ENCODE measurements around the gene SRSF1. TPM values are rescaled to one million over a fixed set of nuclear protein-coding genes. Genes with fewer than 3 reads are reported as not detected.

Gene SRSF1
- total RNA-seq, 1 experiment from 2014 or later: 462 TPM

DNA sequence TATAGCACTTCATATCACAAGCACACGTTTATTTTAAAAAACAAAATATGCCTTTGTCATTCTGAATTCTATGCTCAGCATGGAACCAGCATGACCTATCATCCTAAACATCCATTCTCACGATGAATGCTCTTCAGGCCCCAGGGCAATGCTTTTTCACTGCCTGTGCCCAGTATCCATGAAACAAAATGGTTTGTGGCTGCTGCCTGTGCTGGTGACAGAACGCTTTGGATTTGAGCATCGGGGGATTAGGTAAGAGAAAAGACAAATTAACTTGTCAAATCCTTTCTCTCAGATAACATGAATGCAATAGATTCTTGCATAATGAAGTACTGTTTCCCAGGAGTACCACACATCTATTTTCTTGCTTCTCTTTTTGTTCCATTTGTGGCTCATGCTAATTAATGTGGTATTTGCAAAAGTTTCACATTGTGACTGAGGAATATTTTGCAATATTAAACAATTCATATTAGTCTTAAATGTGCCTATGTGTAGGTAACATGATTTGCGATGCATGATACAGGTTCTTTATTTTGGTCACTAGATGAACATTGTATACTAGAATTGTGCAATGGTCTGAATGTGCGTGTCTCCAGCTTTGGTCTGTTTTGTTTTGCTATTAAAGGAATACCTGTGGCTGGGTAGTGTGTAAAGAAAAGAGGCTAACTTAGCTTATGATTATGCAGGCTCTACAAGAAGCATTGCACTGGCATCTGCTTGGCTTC is 25.8 kb upstream of the SRSF1 start:
- Histone ChIP-seq H3T11ph (ENCODE audit: low read length) (no peak overlapping the region), H3K23ac (ENCODE audit: insufficient read length, low read depth, low read length) (no peak overlapping the region), H3K27ac (ENCODE audit: insufficient read length, low read depth, low read length) (no peak overlapping the region), H2BK20ac (ENCODE audit: low read depth, low read length, poor library complexity, severe bottlenecking) (no peak overlapping the region), H2AFZ (ENCODE audit: low read length) (no peak overlapping the region), H2BK120ac (ENCODE audit: low read depth, low read length, poor library complexity, severe bottlenecking) (no peak overlapping the region), H4K91ac (ENCODE audit: insufficient read length, low read depth, low read length) (no peak overlapping the region), H3K18ac (ENCODE audit: insufficient read length, low read depth, low read length) (no peak overlapping the region), H3K4ac (ENCODE audit: low read depth, low read length) (no peak overlapping the region), H3K79me2 (ENCODE audit: insufficient read depth, low read length) (no peaks in the 10 kb centered on the region), H3K14ac (ENCODE audit: insufficient read depth, low read length) (no peak overlapping the region), H3K9ac (ENCODE audit: extremely low read depth, insufficient read length, low read length) (no peak overlapping the region), H3K4me1 (ENCODE audit: insufficient read depth, low read length) (peaks cover 3% of the 10 kb centered on the region; the same call in 1 of the 2 replicates), H4K8ac (replicated peaks; ENCODE audit: insufficient read length, low read depth, low read length) (no peak overlapping the region), H3K56ac (ENCODE audit: insufficient read length, low read depth, low read length) (no peak overlapping the region), H4K5ac (ENCODE audit: insufficient read length, low read depth, low read length) (no peak overlapping the region), H2BK5ac (ENCODE audit: insufficient read length, low read length) (no peak overlapping the region), H2BK15ac (ENCODE audit: low read depth, low read length) (no peak overlapping the region), H2AK5ac (ENCODE audit: insufficient read length, low read length) (no peak overlapping the region), H3K27me3 (ENCODE audit: insufficient read depth, low read length) (no peaks in the 10 kb centered on the region), H2BK12ac (ENCODE audit: insufficient read length, low read depth, low read length) (no peak overlapping the region), H3K23me2 (ENCODE audit: insufficient read length, low read depth, low read length, poor library complexity, severe bottlenecking) (no peaks in the 10 kb centered on the region), H3K9me3 (ENCODE audit: control insufficient read depth, low read depth, low read length) (no peaks in the 10 kb centered on the region), H3K79me1 (ENCODE audit: insufficient read depth, low read depth, low read length, poor library complexity, severe bottlenecking) (no peaks in the 10 kb centered on the region), H4K20me1 (ENCODE audit: control insufficient read depth, insufficient read depth, insufficient read length) (no peaks in the 10 kb centered on the region), H3K4me2 (ENCODE audit: insufficient read depth, insufficient read length, low read length) (no peak overlapping the region)
- peaks cover 11 to 15% of the 10 kb centered on the region in 2 experiments for H3K9me3 Mint-ChIP-seq
- no peak for DNase-seq
- H3K36me3 Mint-ChIP-seq (ENCODE audit: insufficient read depth in 1 of 3, low read depth in 3 of 3): peaks cover 2 to 13% (median 3%) of the 10 kb centered on the region in 3 experiments; a peak in 5 of 7 replicates
- peaks cover 4% of the 10 kb centered on the region for H3K27me3 Mint-ChIP-seq (ENCODE audit: low read depth)
- no peak overlapping the region for H3K4me3 Mint-ChIP-seq
- no CpG with 5 or more reads among the region's 6 CpGs for WGBS (ENCODE audit: extremely low coverage, insufficient read length, low lambda C conversion rate)
- TF ChIP-seq, protein P1, sequence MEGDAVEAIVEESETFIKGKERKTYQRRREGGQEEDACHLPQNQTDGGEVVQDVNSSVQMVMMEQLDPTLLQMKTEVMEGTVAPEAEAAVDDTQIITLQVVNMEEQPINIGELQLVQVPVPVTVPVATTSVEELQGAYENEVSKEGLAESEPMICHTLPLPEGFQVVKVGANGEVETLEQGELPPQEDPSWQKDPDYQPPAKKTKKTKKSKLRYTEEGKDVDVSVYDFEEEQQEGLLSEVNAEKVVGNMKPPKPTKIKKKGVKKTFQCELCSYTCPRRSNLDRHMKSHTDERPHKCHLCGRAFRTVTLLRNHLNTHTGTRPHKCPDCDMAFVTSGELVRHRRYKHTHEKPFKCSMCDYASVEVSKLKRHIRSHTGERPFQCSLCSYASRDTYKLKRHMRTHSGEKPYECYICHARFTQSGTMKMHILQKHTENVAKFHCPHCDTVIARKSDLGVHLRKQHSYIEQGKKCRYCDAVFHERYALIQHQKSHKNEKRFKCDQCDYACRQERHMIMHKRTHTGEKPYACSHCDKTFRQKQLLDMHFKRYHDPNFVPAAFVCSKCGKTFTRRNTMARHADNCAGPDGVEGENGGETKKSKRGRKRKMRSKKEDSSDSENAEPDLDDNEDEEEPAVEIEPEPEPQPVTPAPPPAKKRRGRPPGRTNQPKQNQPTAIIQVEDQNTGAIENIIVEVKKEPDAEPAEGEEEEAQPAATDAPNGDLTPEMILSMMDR (conservative IDR thresholded peaks at IDR 0.05): no peak
- peaks cover 12% of the 10 kb centered on the region in 2 experiments for H3K4me1 Mint-ChIP-seq
- no peak overlapping the region for H3K27ac Mint-ChIP-seq

All from H9 (cell line).